ENCODE measurements around the gene ZSCAN30.

Gene ZSCAN30

GRCh38 chr18:35290094-35290735, at the start of gene ZSCAN30:
Gene ZSCAN30 (minus strand): TSS chr18:35290229. CDS start chr18:35264352, 25,877 bp downstream.
- DNase-seq (ENCODE audit: low read depth): peak; percentile 94

GRCh38 chr18:35337286-35337685, 47.3 kb upstream of the ZSCAN30 start:
- DNase-seq (ENCODE audit: low read depth): no peak

DNA sequence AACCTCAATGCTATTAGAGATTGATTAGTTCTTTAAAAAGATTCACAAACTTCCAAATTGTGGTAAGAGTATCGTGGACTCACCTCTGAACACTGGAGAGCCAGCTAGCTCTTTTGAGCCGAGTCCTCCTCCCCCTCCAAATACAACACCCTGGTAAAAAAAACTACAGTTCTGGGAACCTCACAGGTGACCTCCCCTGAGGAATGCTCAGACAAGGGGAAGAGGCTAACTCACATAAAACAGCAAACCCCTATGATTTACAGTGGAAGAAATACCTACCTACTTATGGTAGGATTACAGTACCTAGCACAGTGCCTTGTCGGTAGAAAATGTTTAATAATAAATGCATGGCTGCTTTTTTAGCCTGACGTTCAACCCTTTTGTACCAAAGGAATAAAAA, 45.8 kb upstream of the ZSCAN30 start:
- DNase-seq (ENCODE audit: low read depth): no peak

GRCh38 chr18:35334821-35335220, 44.8 kb upstream of the ZSCAN30 start:
- no peak for DNase-seq (ENCODE audit: low read depth)

DNA sequence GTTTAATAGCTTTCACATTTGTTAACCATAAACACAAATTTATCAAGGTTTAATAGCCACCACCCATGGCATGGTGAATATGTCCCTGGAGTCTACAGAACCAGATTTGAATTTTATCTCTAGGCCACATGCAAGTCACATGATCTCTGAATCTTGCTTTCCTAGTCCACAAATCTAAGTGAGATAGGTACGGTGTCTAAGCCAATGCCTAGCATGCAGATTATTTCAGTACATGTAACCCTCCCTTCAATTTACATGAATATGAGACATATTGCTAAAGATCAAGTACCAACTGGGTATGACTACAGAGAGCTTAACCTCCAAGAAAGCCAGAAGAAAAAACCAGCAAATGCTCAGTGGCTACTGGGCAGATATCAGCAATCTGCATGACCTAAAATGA, 44.2 kb upstream of the ZSCAN30 start:
- DNase-seq (ENCODE audit: low read depth): no peak

DNA sequence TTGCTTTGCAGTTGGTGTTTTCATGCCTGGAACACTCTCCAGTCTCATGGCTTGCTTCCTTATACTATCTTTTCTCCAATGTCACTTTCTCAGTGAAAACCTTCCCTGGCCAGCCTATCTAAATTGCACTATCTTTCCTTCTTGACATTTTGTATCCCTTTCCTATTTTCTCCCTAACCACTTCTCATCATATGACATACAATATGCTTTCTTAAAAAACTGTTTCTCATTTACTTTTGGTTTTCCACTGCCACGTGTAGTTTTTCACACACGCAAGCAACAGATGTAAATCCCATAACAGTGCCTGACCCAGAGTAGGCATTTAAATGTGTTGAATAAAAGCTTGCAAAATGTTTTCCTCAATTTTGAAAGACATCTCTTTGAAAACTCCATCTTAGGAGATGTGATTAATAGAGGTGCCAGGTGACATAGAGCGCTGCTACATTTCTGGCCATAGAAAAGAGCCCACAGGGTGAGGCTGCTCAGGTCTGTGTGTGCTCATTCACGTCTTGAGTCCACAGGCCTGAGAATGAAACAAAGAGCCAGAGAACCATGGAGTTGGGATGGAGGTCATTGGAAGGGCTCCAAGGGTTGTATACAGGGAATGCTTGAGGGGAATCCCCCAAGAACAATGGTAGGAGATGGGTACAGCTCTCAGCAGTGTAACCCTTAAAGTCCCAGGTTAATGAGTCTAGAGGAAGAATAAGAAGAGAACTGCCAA, 41.5 kb upstream of the ZSCAN30 start:
- no peak for DNase-seq (ENCODE audit: low read depth)

GRCh38 chr18:35328868-35329267, 38.8 kb upstream of the ZSCAN30 start:
- no peak for DNase-seq (ENCODE audit: low read depth)

GRCh38 chr18:35326695-35327387, 36.8 kb upstream of the ZSCAN30 start:
- DNase-seq (ENCODE audit: low read depth): no peak

DNA sequence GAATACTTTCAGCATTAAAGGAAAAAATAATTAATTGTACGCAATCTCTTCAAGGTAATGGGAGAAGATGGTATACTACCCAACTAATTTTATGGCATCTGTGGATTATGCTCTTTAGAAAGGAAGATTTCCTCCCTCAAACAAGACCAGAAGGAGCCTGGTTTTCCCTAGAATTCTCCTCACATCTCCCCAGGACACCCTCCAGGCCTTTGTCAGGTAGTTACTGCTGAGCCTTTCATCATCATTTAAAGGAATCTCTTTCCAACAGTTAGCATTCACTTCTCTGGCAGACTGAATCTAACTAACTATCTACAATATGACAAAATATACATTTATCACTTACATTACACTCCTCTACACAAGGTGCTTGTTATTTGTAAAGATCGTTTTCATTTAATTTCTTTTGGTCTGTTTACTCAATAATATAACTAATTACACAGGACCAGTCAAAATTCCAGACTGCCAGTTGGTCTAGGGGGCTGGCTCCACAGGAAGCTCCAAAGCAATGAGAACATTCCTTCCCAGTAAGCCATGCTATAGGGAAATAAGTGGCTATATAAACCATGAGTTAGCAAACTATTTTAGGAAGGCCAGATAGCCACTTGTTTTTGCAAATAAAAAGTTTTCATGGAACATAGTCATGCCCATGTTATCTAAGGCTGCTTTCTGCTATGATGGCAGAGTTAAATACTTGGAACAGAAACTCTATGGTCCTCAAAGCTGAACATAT, 35.1 kb upstream of the ZSCAN30 start:
- no peak for DNase-seq (ENCODE audit: low read depth)

- DNase-seq (ENCODE audit: low read depth): no peak
These were observed 32.7 kb upstream of the ZSCAN30 start for GRCh38 chr18:35322486-35323458.

DNA sequence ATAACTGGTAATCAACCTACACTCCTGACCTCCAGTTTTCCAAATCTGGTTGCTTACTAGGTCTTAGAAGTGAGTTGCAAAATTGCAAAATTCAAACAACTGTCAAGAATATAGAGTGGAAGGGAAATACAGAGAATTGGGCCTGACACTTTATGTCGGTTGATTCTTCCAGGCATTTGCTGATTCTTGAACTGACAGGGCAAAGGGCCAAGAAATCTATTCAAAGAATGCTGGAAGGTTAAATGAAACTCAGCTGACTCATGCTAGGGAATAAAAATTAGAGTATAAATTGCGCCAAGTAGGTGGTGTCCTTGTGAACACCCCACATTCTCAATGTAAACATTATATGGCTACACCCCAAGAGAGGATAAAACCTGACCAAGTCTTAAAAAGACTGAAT, 21.5 kb upstream of the ZSCAN30 start:
- no peak for DNase-seq (ENCODE audit: low read depth)

- DNase-seq (ENCODE audit: low read depth): no peak
These were observed 16.7 kb upstream of the ZSCAN30 start for GRCh38 chr18:35306588-35307250.

- no peak for DNase-seq (ENCODE audit: low read depth)
These were observed 13.6 kb upstream of the ZSCAN30 start for GRCh38 chr18:35303610-35304009.

DNA sequence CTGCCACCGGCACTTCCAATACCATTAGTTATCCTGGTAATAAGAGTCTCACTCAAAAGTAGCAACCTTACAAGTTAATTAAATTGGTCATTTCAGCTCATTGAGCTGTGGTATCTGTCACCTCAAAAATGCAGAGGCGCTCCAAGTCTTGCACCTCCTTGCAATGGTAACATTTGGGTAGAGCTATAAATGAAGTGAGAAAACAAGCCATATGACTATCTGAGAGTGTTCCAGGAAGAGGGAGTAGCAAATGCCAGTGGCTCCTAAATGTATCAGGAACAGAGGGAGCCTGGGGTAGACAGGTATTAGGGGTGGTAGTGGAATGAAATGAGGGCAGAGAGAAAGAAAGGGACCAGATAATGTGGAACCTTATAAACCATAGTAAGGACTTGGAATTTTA, 6.0 kb upstream of the ZSCAN30 start:
- DNase-seq (ENCODE audit: low read depth): no peak

DNA sequence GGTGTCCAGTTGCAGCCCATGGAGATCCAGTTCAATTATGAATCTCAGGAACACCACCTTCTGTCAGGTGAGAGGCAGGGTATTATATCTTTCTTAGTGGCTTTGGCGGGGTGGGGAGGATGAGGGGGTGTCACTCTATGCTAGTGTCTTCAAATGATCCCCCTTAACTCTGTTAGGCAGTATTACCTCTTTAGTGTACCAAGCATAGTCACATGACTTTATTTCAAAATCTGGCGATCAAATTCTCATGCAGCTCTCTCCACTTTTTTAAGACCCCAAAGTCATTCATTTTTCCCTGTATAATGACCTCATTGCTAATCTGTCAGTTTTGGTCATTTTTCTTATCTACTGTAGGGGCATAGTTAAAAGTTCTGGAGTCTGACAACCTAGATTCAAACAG, 1.1 kb upstream of the ZSCAN30 start:
- no peak for DNase-seq (ENCODE audit: low read depth)

- DNase-seq (ENCODE audit: low read depth): no peak
These were observed 319 bp downstream of the ZSCAN30 start for GRCh38 chr18:35289727-35290093.

GRCh38 chr18:35289293-35289692, 736 bp downstream of the ZSCAN30 start:
- DNase-seq (ENCODE audit: low read depth): no peak

DNA sequence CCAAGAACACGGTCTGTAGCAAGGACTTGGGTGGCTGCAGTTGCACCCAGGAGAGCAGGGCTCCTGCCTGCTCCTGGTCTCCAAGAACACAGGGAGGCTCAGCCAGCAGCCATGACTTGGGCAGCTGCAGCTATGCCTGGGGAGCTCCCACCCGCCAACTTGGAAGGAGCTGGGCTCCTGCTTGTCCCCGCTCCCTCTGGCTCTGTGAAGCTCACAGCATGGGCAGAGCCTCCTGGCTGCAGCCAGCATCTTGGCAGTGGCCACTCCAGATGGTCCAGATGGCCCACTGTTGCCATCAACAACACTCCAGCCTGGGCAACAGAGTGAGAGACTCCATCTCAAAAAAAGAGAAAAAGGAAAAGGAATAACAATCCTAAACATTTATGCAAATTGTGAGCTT, 5.2 kb downstream of the ZSCAN30 start:
- no peak for DNase-seq (ENCODE audit: low read depth)

GRCh38 chr18:35283923-35284794, 5.9 kb downstream of the ZSCAN30 start:
- no peak for DNase-seq (ENCODE audit: low read depth)

DNA sequence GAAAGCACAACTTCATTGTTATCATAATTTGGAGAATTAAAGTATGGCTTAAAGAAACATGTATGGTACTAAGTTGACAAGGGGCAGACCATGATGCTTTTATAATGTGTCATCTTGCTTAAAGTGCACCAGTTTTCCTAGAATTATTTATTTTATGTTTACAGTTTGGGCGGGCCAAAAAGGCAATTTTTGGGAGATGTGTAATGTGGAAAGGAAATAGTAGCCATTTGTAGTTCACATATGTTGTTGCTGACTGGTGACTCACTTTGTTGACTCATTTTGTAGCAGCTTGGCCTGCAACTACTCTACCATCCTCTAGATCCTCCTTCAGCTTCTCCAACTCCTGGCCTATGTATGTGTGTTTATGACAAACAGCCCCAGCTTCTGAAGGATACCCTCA, 7.7 kb downstream of the ZSCAN30 start:
- no peak for DNase-seq (ENCODE audit: low read depth)

Data from stimulated activated CD8-positive, alpha-beta memory T cell treated with anti-CD3 and anti-CD28 coated beads, Interleukin-12 subunit alpha, Interleukin-12 subunit beta, amount 100 ng/mL, for 4 hours (primary cell).